ENCODE data around the gene EGF. TPM values are rescaled to one million over a fixed set of nuclear protein-coding genes. Genes with fewer than 3 reads are reported as not detected.
"Not testable (repeated sequence)": the region's sequence is repeated elsewhere in the genome, so short reads cannot be mapped to it uniquely, and the experiment has no call there.

The EGF gene
- total RNA-seq, 3 donors from 2014 or later (not counting 1 experiment from before 2014, with no cell fraction given), result 0.48 to 1.2 (median 1.1) TPM

GRCh38 chr4:109947918-109948317 lies 35.2 kb downstream of the EGF start:
- H3K9me3 ChIP-seq (ENCODE audit: control insufficient read depth, insufficient read depth, low read length), result no peaks in the 10 kb centered on the region
- H3K27ac ChIP-seq (ENCODE audit: low read length), result no peak overlapping the region
- H3K36me3 ChIP-seq (ENCODE audit: control insufficient read depth, insufficient read depth, low read length), result no peaks in the 10 kb centered on the region
- H3K9me3 Mint-ChIP-seq, result no peaks in the 10 kb centered on the region
- no peak overlapping the region for H3K4me3 ChIP-seq (ENCODE audit: low read length)
- no peaks in the 10 kb centered on the region for H3K4me1 Mint-ChIP-seq
- H3K27me3 ChIP-seq (ENCODE audit: control insufficient read depth, insufficient read depth, low read length), result no peaks in the 10 kb centered on the region
- 100% methylated on average over 1 of the region's 1 CpG for WGBS (ENCODE audit: insufficient coverage)
- TF ChIP-seq CTCF (IDR thresholded peaks at IDR 0.05), result no peak
- no peak overlapping the region for H3K27ac Mint-ChIP-seq
- intact Hi-C loops (cut with micrococcal nuclease), result no loop called here
- ATAC-seq (no peak), DNase-seq (no peak)
- no peak overlapping the region for H3K4me3 Mint-ChIP-seq
- H3K4me1 ChIP-seq (ENCODE audit: control insufficient read depth, insufficient read depth, low read length), result no peaks in the 10 kb centered on the region
- H3K36me3 Mint-ChIP-seq, result no peaks in the 10 kb centered on the region
- peaks cover 0 to 3% of the 10 kb centered on the region in 2 donors for H3K27me3 Mint-ChIP-seq (ENCODE audit: low read depth in 2 of 2)

GRCh38 chr4:109949099-109949718 lies 36.5 kb downstream of the EGF start:
- H3K36me3 Mint-ChIP-seq; H3K36me3 ChIP-seq (ENCODE audit: control insufficient read depth, insufficient read depth, low read length); DNase-seq; H3K27me3 Mint-ChIP-seq (ENCODE audit: low read depth in 2 of 2); H3K9me3 Mint-ChIP-seq; intact Hi-C loops (cut with micrococcal nuclease); H3K27me3 ChIP-seq (ENCODE audit: control insufficient read depth, insufficient read depth, low read length); H3K4me1 ChIP-seq (ENCODE audit: control insufficient read depth, insufficient read depth, low read length); H3K4me3 ChIP-seq (ENCODE audit: low read length); ATAC-seq; H3K27ac Mint-ChIP-seq; H3K27ac ChIP-seq (ENCODE audit: low read length); H3K4me1 Mint-ChIP-seq; H3K9me3 ChIP-seq (ENCODE audit: control insufficient read depth, insufficient read depth, low read length); H3K4me3 Mint-ChIP-seq: not testable (repeated sequence)
- WGBS (ENCODE audit: insufficient coverage), result 87% methylated on average over 8 of the region's 9 CpGs

GRCh38 chr4:109952612-109953011 lies 39.9 kb downstream of the EGF start:
- intact Hi-C loops (cut with micrococcal nuclease), result no loop called here
- no peak for DNase-seq

GRCh38 chr4:109953556-109953955 lies 40.9 kb downstream of the EGF start:
- Mint-ChIP-seq H3K4me3 (no peak overlapping the region), H3K9me3 (no peaks in the 10 kb centered on the region), H3K36me3 (no peaks in the 10 kb centered on the region), H3K27me3 (ENCODE audit: low read depth in 2 of 2) (peaks cover 0 to 3% of the 10 kb centered on the region in 2 donors), H3K4me1 (no peaks in the 10 kb centered on the region), H3K27ac (no peak overlapping the region)
- Histone ChIP-seq H3K36me3 (ENCODE audit: control insufficient read depth, insufficient read depth, low read length) (no peaks in the 10 kb centered on the region), H3K27ac (ENCODE audit: low read length) (no peak overlapping the region), H3K9me3 (ENCODE audit: control insufficient read depth, insufficient read depth, low read length) (no peaks in the 10 kb centered on the region), H3K27me3 (ENCODE audit: control insufficient read depth, insufficient read depth, low read length) (no peaks in the 10 kb centered on the region), H3K4me3 (ENCODE audit: low read length) (no peak overlapping the region), H3K4me1 (ENCODE audit: control insufficient read depth, insufficient read depth, low read length) (no peaks in the 10 kb centered on the region)
- ATAC-seq (no peak), DNase-seq (no peak)
- intact Hi-C loops (cut with micrococcal nuclease), result no loop called here
- no peak for TF ChIP-seq CTCF (IDR thresholded peaks at IDR 0.05)
- 95% methylated on average over 3 of the region's 3 CpGs for WGBS (ENCODE audit: insufficient coverage)

More at GRCh38 chr4:109952612-109953011, 39.9 kb downstream of the EGF start:
- no peaks in the 10 kb centered on the region for H3K9me3 ChIP-seq (ENCODE audit: control insufficient read depth, insufficient read depth, low read length)
- H3K4me3 ChIP-seq (ENCODE audit: low read length), result no peak overlapping the region
- Mint-ChIP-seq H3K36me3 (no peaks in the 10 kb centered on the region), H3K27me3 (ENCODE audit: low read depth in 2 of 2) (peaks cover 0 to 3% of the 10 kb centered on the region in 2 donors), H3K4me3 (no peak overlapping the region), H3K9me3 (no peaks in the 10 kb centered on the region), H3K4me1 (no peaks in the 10 kb centered on the region), H3K27ac (no peak overlapping the region)
- H3K4me1 ChIP-seq (ENCODE audit: control insufficient read depth, insufficient read depth, low read length), result no peaks in the 10 kb centered on the region
- no peak overlapping the region for H3K27ac ChIP-seq (ENCODE audit: low read length)
- no peak for ATAC-seq
- no peaks in the 10 kb centered on the region for H3K27me3 ChIP-seq (ENCODE audit: control insufficient read depth, insufficient read depth, low read length)
- no CpG with 5 or more reads among the region's 1 CpG for WGBS (ENCODE audit: insufficient coverage)
- no peaks in the 10 kb centered on the region for H3K36me3 ChIP-seq (ENCODE audit: control insufficient read depth, insufficient read depth, low read length)
- TF ChIP-seq CTCF (IDR thresholded peaks at IDR 0.05), result no peak
